ES-I3 (cell line): ENCODE results near the gene CYTIP.

Experiments
- H3K36me3 ChIP-seq: 2 replicates; pipeline ENCODE4 v1.6.1; 2013; ENCODE audit warnings: mild to moderate bottlenecking, low read length, control low read depth, moderate library complexity; ENCODE audit not compliant: insufficient read depth
- H3K4me1 ChIP-seq: 2 replicates; pipeline ENCODE4 v1.6.1; 2013; ENCODE audit warnings: mild to moderate bottlenecking, control low read depth, low read length; ENCODE audit not compliant: insufficient read depth
- H3K9ac ChIP-seq: 2 replicates; pipeline ENCODE4 v1.6.1; 2013; ENCODE audit warnings: low read depth, mild to moderate bottlenecking, low read length, moderate library complexity
- H3K9me3 ChIP-seq: 2 replicates; pipeline ENCODE4 v1.6.1; 2013; ENCODE audit warnings: mild to moderate bottlenecking, low read length, moderate library complexity; ENCODE audit not compliant: control insufficient read depth, insufficient read depth

Gene CYTIP

DNA sequence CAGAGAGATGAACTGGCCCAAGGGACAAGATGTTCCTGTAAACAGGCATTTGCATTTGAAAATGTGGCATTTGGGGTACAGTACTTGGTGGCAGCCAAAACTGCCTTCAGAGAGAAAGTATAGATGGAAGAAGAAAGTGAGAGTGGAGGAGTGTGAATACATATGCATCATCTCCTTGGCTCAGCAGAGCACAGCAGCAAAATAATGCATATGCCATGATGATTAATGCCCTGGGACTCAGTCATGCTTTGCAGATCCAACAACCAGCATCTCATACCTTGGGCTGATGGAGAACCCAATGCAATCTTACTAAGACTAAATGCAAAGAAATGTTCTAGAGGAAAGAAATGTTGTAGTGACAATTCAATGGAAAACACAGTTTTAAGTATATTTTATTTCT lies 29.7 kb upstream of the CYTIP start:
- Histone ChIP-seq H3K4me1 (no peaks in the 10 kb centered on the region), H3K36me3 (no peaks in the 10 kb centered on the region), H3K9ac (no peak overlapping the region), H3K9me3 (no peaks in the 10 kb centered on the region)

DNA sequence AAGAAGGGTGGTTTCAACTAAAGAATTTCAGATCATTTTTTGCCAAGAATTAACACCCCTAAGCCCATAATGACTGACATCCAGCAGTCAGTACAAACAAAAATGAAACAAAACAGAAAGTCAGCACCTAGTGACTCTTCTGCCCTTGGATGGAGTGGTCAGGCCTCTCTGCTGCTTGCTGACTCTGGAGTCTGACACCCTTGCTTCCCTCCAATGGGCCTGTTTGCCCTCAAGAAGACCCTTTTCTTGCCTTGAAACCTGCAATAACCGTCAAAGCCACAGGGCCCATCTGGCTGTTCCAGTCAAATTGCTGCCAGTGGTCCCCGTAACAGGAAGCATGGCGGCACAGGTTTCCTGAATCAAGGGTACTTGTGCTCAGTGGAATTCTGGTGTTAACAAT lies 27.2 kb upstream of the CYTIP start:
- H3K9ac ChIP-seq = no peak overlapping the region

DNA sequence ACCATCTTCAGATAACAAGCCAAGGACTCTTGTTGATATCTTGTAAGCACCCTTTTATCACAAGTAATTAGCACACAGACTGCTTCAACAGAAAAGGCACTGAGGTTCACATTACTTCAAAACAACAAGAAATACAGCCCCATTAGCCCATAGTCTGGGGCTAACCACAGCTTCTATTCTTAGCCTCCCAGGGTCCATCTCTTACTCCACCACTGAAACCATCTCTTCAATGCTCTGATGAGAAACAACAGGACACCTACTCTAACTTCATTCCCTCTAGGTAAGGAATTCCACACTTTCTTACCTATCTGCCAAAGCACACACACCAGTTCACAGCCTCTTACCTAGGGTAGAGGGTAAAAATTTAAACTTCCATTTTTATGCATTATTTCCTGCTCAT lies 26.4 kb upstream of the CYTIP start:
- Histone ChIP-seq H3K9me3 (no peaks in the 10 kb centered on the region), H3K9ac (no peak overlapping the region), H3K36me3 (no peaks in the 10 kb centered on the region), H3K4me1 (no peaks in the 10 kb centered on the region)

More for the DNA sequence above, 27.2 kb upstream of the CYTIP start:
- H3K36me3 ChIP-seq = no peaks in the 10 kb centered on the region
- H3K4me1 ChIP-seq = no peaks in the 10 kb centered on the region
- H3K9me3 ChIP-seq = no peaks in the 10 kb centered on the region

DNA sequence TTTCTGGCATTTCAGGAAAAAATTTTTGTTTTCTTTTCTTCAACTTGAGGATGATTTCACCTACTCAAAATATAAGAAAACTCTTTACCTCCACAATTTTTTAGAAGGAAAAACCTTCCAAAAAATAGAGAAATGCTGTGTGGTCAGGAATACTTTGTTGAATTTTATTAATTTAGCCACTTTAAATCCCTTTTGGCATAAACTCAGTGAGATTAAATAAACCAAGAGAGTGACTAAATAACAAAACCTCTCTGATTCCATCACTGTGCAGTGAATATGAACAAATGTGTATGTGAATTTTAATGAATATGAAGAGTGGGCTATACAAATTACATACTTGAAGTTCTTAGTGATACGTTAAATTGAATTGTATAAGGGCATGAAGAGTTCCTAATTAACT lies 25.8 kb upstream of the CYTIP start:
- Histone ChIP-seq H3K9ac (no peak overlapping the region), H3K4me1 (no peaks in the 10 kb centered on the region), H3K36me3 (no peaks in the 10 kb centered on the region)

DNA sequence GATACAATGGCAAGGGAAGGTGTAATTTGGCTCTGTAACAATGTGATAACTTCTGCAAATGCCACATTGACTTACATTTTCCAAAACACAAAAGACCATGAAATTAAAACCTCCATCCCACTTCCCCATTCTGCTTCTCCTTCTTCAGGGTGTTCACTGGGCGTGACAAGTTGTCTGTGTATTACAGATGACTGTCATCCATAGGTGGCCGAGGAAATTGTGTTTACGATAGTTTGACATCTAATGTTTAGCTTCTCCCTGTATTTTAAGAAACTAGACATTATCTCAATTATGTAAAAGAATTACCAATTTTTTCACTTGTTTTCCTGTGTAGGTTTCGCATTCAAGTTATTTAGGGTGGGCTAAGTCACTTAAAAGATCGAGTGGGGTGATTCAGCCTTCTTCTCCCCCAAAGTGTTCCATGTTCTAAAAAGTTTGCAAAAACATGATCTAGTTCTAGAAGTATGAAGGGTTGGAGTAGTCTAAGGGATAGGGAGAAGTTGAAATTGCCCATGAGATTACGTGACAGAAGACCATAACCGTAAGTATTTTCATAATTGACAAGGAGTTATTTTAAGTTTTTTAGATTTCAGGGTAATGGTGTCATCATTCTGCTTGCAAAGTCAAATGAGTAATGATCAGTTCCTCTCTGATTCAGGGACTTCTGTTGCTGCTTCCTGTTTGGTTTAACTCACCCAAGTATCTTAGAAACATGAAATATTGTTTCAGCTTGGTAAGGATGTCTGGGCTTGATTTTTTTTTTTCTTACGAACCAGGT lies 25.2 kb upstream of the CYTIP start:
- H3K4me1 ChIP-seq = no peaks in the 10 kb centered on the region
- H3K9me3 ChIP-seq = no peaks in the 10 kb centered on the region
- H3K36me3 ChIP-seq = no peaks in the 10 kb centered on the region
- H3K9ac ChIP-seq = no peak overlapping the region

More for the DNA sequence above, 25.8 kb upstream of the CYTIP start:
- no peaks in the 10 kb centered on the region for H3K9me3 ChIP-seq

DNA sequence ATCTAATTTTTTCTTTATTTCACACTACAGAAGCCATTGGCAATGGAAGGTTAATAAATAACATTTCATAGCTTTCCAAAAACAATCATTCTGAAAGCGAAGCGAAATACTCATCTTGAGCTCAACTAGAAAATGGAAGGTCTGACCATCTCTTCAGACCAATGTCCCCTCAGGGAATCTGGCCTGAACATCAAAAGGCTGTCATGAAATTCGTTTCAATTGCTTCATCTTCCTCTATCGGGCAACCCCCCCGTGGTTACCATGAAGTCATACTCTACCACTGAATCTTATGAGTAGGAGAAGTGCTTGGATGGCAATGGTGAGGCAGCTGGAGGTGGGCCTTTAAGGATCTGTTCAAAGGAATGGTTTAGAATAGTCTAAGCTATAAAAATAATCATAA lies 22.9 kb upstream of the CYTIP start:
- no peaks in the 10 kb centered on the region for H3K36me3 ChIP-seq
- no peaks in the 10 kb centered on the region for H3K4me1 ChIP-seq
- H3K9me3 ChIP-seq = no peaks in the 10 kb centered on the region
- H3K9ac ChIP-seq = no peak overlapping the region

DNA sequence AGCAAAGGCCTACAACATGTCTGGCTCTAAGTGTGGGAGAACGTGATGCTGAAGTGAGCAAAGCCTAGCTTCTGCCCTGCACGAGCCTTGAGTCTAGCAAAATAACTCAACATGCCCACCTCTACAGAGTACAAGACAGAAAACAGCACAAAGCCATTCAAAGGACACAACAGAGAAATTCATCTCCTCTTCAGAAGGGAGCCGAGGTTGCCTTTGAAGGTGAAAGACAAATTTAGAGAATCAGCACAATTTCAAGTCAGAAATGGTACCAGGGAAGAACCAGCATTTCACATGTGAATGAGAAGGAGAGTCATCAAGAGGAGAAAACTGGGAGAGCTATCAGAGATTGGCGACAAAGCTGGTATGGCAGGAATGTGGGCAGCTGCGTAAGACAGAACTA lies 21.7 kb upstream of the CYTIP start:
- Histone ChIP-seq H3K9me3 (no peaks in the 10 kb centered on the region), H3K9ac (no peak overlapping the region), H3K36me3 (no peaks in the 10 kb centered on the region), H3K4me1 (peaks cover 8% of the 10 kb centered on the region)

DNA sequence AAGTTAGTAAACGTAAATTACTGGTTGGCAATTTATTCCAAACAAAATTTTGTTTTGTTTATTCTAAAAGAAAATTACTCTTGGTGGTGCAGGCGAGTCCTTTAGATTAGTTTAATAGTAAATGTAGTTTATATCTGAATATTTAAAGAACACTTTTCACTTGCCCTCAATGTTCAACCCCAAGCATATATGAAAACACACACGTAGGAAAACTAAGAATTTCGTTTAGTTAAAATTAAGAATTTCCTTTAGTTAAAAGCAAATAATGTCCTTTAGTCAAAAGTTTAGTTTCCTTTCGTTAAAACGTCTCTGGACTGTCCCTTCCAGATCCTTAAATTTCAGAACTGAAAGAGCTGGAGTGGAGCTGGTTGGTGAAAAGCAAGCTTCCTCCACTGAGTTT lies 19.1 kb upstream of the CYTIP start:
- H3K9ac ChIP-seq = no peak overlapping the region
- H3K36me3 ChIP-seq = no peaks in the 10 kb centered on the region
- H3K9me3 ChIP-seq = no peaks in the 10 kb centered on the region
- H3K4me1 ChIP-seq = peaks cover 22% of the 10 kb centered on the region

DNA sequence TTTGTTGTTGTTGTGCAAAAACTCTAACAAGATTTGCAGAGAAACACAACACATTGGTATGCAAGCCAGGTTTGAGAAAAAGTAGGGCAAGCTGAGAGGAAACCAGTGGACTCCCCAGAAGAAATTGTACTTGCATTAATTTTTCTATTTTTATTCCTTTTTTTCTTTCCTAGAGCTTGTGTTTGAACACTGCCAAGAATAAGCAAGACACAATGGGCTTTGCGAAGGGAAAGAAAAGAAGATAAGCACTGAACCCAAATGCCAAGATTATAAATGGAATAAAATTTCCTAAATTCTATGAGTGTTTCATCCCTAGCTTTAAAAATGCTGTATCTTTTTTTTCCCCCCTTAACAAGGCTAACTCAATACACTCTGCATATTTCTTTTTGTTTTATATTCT lies 17.0 kb upstream of the CYTIP start:
- Histone ChIP-seq H3K9me3 (no peaks in the 10 kb centered on the region), H3K4me1 (peaks cover 22% of the 10 kb centered on the region), H3K9ac (no peak overlapping the region), H3K36me3 (no peaks in the 10 kb centered on the region)

DNA sequence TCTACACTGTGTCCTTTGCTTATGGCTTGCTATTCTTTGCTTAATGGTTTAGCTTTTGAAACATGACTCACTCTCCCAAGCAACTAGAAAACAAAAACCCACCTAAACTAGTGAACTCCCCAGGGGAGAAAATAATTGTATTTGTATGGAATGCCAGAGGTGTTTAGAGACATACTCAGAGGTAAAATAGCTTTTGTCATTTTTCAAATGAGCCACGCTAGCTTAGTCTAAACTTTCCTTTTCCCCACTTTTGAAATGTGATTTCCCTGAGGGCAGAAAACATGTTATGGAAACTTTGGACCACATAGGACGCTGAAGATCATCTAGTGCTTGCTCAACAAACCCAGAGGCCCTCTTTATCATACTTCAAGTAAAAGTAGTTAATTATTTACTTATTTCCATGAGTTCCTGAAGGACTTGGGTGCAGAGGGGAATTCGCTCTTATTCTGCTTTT lies 16.5 kb upstream of the CYTIP start:
- Histone ChIP-seq H3K9me3 (no peaks in the 10 kb centered on the region), H3K36me3 (no peaks in the 10 kb centered on the region), H3K9ac (no peak overlapping the region), H3K4me1 (peaks cover 22% of the 10 kb centered on the region)

DNA sequence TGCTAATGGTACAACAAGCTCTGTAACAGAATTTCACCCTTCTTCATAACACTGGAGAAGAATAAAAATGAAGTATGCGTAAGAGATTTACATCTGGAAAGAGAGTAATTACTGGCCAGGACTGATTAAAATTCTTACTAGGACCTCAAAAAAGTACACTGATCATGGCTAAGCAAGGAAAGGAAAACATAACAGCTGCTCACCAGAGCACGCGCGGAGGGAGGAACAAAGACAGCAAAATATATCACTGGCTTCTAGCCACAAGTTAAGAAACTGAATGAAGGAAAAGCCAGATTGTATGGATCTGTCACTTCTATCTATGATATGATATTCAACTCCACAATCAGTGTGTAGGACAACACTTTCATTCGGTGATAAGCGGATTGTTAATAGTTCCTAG lies 15.6 kb upstream of the CYTIP start:
- Histone ChIP-seq H3K4me1 (peaks cover 22% of the 10 kb centered on the region), H3K36me3 (no peaks in the 10 kb centered on the region), H3K9me3 (no peaks in the 10 kb centered on the region; the same call in 1 of the 2 replicates), H3K9ac (no peak overlapping the region)

DNA sequence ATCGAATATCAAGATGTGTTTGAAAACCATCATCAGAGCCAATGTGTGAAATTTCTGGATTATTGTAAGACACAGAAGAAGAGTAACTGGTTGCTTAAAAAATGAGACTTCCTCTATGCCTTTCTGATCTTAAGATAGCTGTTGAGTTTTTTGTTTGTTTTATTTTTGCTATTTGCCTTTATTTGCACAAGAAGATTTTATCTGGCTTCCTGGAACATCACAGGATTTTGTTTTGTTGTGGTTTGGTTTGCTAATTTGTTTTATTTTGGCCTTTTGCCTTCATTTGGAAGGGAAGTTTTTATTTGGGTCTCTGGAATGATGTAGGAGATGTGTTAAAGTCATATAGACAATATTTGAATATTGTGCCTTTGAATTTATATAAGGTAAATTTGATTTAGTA lies 3.9 kb upstream of the CYTIP start:
- Histone ChIP-seq H3K4me1 (no peaks in the 10 kb centered on the region), H3K36me3 (no peaks in the 10 kb centered on the region; the same call in 1 of the 2 replicates)

DNA sequence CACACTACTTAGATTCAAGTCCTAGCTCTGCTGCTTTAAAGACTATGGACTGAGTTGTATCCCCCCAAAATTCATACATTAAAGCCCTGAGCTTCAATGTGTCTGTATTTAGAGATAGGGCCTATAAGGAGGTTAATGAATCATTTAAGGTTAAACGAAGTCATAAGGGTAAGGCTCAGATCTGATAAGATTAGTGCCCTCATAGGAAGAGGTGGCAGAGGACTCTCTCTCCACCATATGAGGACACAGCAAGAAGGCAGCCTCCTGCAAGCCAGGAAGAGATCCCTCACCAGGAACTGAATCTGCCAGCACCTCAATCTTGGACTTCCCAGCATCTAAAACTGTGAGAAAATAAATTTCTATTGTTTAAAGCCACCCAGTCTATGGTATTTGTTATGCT lies 3.1 kb upstream of the CYTIP start:
- Histone ChIP-seq H3K9ac (no peak overlapping the region), H3K9me3 (no peaks in the 10 kb centered on the region), H3K4me1 (no peaks in the 10 kb centered on the region), H3K36me3 (no peaks in the 10 kb centered on the region; the same call in 1 of the 2 replicates)

More for the DNA sequence above, 3.9 kb upstream of the CYTIP start:
- H3K9me3 ChIP-seq = no peaks in the 10 kb centered on the region
- H3K9ac ChIP-seq = no peak overlapping the region

DNA sequence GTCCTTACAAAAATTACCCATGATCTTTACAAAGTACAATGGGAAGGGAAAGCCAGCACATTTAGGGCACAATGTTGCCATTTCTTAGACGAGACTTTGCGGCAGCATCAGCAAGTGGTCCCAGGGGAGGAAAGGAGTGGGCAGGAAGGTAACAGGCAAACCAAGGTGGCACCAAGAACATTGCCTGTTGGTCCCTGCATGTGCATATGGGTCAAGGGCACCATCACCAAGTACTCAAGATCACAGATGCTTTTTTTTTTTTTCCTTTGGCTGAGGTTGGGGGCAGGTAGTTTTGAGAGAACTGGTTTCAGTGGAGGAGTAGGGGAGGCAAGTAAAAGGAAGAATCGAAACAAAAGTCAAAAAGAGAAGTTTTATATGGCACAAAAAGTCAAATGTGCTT lies 752 bp upstream of the CYTIP start:
- H3K4me1 ChIP-seq = no peaks in the 10 kb centered on the region
- no peak overlapping the region for H3K9ac ChIP-seq

DNA sequence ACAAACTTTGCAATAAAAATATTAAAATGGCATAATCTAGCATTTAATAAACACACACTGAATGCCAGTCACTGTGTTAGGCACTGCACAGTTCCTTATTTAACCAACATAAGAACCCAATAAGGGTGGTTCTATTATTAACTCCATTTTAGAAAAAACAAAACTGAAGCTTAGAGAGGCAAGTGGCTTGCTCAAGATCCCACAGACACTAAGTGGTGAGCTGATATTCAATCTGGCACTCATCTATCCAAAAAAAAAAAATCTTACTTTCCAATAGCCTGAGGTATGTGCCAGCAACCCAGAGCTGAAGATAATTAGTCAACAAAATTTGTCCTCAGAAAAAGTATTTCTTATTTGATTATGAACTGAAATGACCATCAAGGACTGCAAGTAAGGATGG lies 799 bp downstream of the CYTIP start:
- Histone ChIP-seq H3K4me1 (no peaks in the 10 kb centered on the region), H3K36me3 (no peaks in the 10 kb centered on the region; the same call in 1 of the 2 replicates), H3K9ac (no peak overlapping the region), H3K9me3 (no peaks in the 10 kb centered on the region)

More for the DNA sequence above, 752 bp upstream of the CYTIP start:
- Histone ChIP-seq H3K36me3 (no peaks in the 10 kb centered on the region; the same call in 1 of the 2 replicates), H3K9me3 (no peaks in the 10 kb centered on the region)
